ENCODE measurements around the gene NRCAM. TPM values are rescaled to one million over a fixed set of nuclear protein-coding genes. Genes with fewer than 3 reads are reported as not detected.
"Not testable (repeated sequence)": the region's sequence is repeated elsewhere in the genome, so short reads cannot be mapped to it uniquely, and the experiment has no call there.

Gene NRCAM
- total RNA-seq: 2.0 TPM
- long read RNA-seq, partial matches to known transcripts: 0 of 3 reads
- long read RNA-seq, other reads (novel, unspliced or antisense): 3 of 3 reads

- H3K27me3 ChIP-seq: peaks cover 70% of the 10 kb centered on the region
- H3K27ac ChIP-seq: no peak within 1 kb of the TSS
- DNase-seq: peak; percentile 71
- TF ChIP-seq CTCF (IDR thresholded peaks at IDR 0.05): no peak
- intact Hi-C loops (cut with DNase I): no loop called here
- H3K9me3 ChIP-seq: no peaks in the 10 kb centered on the region
- peak; percentile 37 for ATAC-seq
- peak within 1 kb of the TSS; percentile 49 for H3K4me3 ChIP-seq
- H3K4me1 ChIP-seq: peaks cover 12% of the 10 kb centered on the region
- H3K36me3 ChIP-seq: no peaks in the 10 kb centered on the region
Measured at GRCh38 chr7:108455998-108456677, at the start of gene NRCAM. TSS of gene NRCAM (minus strand) at chr7:108456436. CDS start at chr7:108240064, 216,372 bp downstream.

GRCh38 chr7:108504576-108504975 is 48.3 kb upstream of the NRCAM start:
- peaks cover 28% of the 10 kb centered on the region for H3K36me3 ChIP-seq
- intact Hi-C loops (cut with DNase I); ATAC-seq: not testable (repeated sequence)

GRCh38 chr7:108503112-108504026 is 47.1 kb upstream of the NRCAM start:
- intact Hi-C loops (cut with DNase I): no loop called here
- Histone ChIP-seq H3K36me3 (peaks cover 40% of the 10 kb centered on the region), H3K27ac (no peak overlapping the region), H3K9me3 (no peaks in the 10 kb centered on the region), H3K27me3 (no peaks in the 10 kb centered on the region), H3K4me3 (no peak overlapping the region), H3K4me1 (no peaks in the 10 kb centered on the region)
- no peak for DNase-seq
- ATAC-seq: no peak
- no peak for TF ChIP-seq CTCF (IDR thresholded peaks at IDR 0.05)

More at GRCh38 chr7:108504576-108504975, 48.3 kb upstream of the NRCAM start:
- not testable (repeated sequence) for H3K4me3 ChIP-seq, H3K27me3 ChIP-seq, H3K9me3 ChIP-seq, H3K27ac ChIP-seq, H3K4me1 ChIP-seq, DNase-seq

DNA sequence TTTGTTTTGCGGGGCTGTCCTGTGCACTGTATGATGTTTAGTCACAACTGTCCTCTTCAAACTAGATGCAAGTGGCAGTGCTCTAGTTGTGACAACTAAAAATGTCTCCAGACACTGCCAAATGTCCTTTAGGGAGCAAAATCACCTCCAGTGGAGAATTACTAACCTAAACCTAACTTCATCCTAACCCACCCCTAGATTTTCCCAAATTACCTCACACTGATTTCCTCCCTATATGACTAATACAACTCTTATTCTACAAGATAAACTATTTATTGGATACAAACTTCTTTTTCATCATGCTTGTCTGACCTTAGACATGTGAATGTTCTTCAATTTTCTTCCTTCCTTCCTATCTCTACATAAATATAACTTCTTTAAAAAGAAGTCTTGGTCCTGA is 43.3 kb upstream of the NRCAM start:
- intact Hi-C loops (cut with DNase I): no loop called here
- no peaks in the 10 kb centered on the region for H3K27me3 ChIP-seq
- no peak overlapping the region for H3K27ac ChIP-seq
- DNase-seq (no peak), ATAC-seq (no peak)
- no peaks in the 10 kb centered on the region for H3K4me1 ChIP-seq
- H3K36me3 ChIP-seq: peaks cover 73% of the 10 kb centered on the region
- TF ChIP-seq CTCF (IDR thresholded peaks at IDR 0.05): no peak
- no peak overlapping the region for H3K4me3 ChIP-seq
- no peaks in the 10 kb centered on the region for H3K9me3 ChIP-seq

GRCh38 chr7:108498481-108498880 is 42.2 kb upstream of the NRCAM start:
- ATAC-seq (no peak), DNase-seq (no peak)
- Histone ChIP-seq H3K27me3 (no peaks in the 10 kb centered on the region), H3K27ac (no peak overlapping the region), H3K9me3 (no peaks in the 10 kb centered on the region), H3K4me3 (no peak overlapping the region), H3K4me1 (no peaks in the 10 kb centered on the region), H3K36me3 (peaks cover 79% of the 10 kb centered on the region)
- TF ChIP-seq CTCF (IDR thresholded peaks at IDR 0.05): no peak
- intact Hi-C loops (cut with DNase I): no loop called here

All from upper lobe of right lung (tissue), 1 donor.